Smooth muscle cell (in vitro differentiated cells): Measurements from ENCODE around the gene SMIM1. TPM values are rescaled to one million over a fixed set of nuclear protein-coding genes. Genes with fewer than 3 reads are reported as not detected.

ENCODE experiments used
- DNase-seq: peaks from one replicate; lab custom pipeline; 2025; ENCODE audit not compliant: unreplicated experiment; lab: John Stamatoyannopoulos, UW
- H2AFZ ChIP-seq: fragments of 200-600 bp; sonication (generic); 2 replicates; pipeline ENCODE4 v1.6.0; 2016; ENCODE audit warnings: antibody characterized with exemption, low read depth, mild to moderate bottlenecking
- H3F3A ChIP-seq: fragments of 200-600 bp; sonication (generic); 2 replicates; pipeline ENCODE4 v1.6.0; 2017; ENCODE audit warnings: antibody characterized with exemption, low read depth
- H3K27ac ChIP-seq: fragments of 200-600 bp; sonication (generic); 2 replicates; pipeline ENCODE4 v1.5.1; 2016; ENCODE audit warnings: low read depth, mild to moderate bottlenecking
- H3K27me3 ChIP-seq: fragments of 200-600 bp; sonication (generic); 2 replicates; pipeline ENCODE4 v1.6.1; 2016; ENCODE audit warnings: low read depth, mild to moderate bottlenecking
- H3K36me3 ChIP-seq: fragments of 200-600 bp; sonication (generic); 2 replicates; pipeline ENCODE4 v1.5.1; 2016; ENCODE audit warnings: low read depth
- H3K4me1 ChIP-seq: fragments of 200-600 bp; sonication (generic); 2 replicates; pipeline ENCODE4 v1.5.1; 2016; ENCODE audit warnings: low read depth
- H3K4me2 ChIP-seq: fragments of 200-600 bp; sonication (generic); 2 replicates; pipeline ENCODE4 v1.6.0; 2016; ENCODE audit warnings: mild to moderate bottlenecking
- H3K4me3 ChIP-seq: fragments of 200-600 bp; sonication (generic); 2 replicates; pipeline ENCODE4 v1.5.1; 2016; ENCODE audit warnings: mild to moderate bottlenecking
- H3K79me2 ChIP-seq: fragments of 200-600 bp; sonication (generic); 2 replicates; pipeline ENCODE4 v1.6.0; 2016; ENCODE audit warnings: low read depth, mild to moderate bottlenecking
- H3K9ac ChIP-seq: fragments of 200-600 bp; sonication (generic); 2 replicates; pipeline ENCODE4 v1.6.0; 2016; ENCODE audit warnings: low read depth
- H3K9me3 ChIP-seq: fragments of 200-600 bp; sonication (generic); replicated peaks from 2 replicates; pipeline ENCODE4 v1.5.1; 2016; ENCODE audit warnings: low read depth
- H4K20me1 ChIP-seq: fragments of 200-600 bp; sonication (generic); 2 replicates; pipeline ENCODE4 v1.6.0; 2016; ENCODE audit warnings: low read depth
- WGBS: methylation state at CpG from one replicate; pipeline ENCODE4 v1.1.7; 2016; ENCODE audit warnings: low lambda C conversion rate; 5-methylcytosine and 5-hydroxymethylcytosine counted together
- polyA plus RNA-seq: library from polyadenylated mRNA; unstranded; fragments of >200 nt; fragmentation: Nextera tagmentation; extraction: Ambion mirVana; gene quantifications from 2 replicates; pipeline ENCODE4 v1.2.1, GENCODE V29; 2016
- total RNA-seq: library from RNA; depleted of rRNA; stranded (reverse); fragments of >200 nt; gene quantifications from 2 replicates; pipeline ENCODE4 v1.2.3, GENCODE V29; 2014
- TF ChIP-seq, protein P1 (sequence below): fragments of 200-600 bp; sonication (generic); IDR thresholded peaks from 2 replicates; pipeline ENCODE4 v1.5.1; 2017; ENCODE audit warnings: borderline replicate concordance, mild to moderate bottlenecking, antibody characterized with exemption; ENCODE audit not compliant: insufficient read depth, poor library complexity, severe bottlenecking

The SMIM1 gene
- total and polyA plus RNA-seq, 2 experiments from 2014 or later = 1.3 to 14.9 TPM

DNA sequence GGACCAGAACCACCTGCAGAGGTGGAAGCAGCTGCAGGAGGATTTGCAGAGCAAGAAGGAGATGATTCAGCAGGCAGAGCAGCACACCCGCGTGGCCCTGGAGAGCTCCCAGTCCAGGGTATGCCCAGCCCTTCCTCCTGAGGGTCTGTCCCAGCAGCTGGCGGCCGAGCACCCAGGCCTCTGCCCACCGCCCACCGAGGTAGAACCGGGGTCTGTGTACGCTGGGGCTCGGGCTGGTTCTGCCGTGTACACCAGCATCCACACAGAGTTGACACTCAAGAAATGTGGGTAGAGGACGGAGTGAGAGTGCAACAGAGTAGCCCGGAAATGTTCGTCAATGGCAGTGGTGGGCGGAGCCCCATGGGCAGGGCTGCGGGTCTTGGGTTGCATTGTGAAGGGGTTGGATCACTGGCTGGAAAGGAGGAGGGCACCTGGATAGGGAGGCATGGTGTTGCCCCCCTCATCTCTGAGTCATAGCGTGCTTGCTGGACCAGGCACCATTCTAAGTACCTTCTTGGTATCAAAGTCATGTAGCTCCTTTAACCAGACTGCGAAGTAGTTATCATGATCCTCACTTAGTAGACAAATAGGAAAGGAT is 5.1 kb upstream of the SMIM1 start:
- no peak overlapping the region for H3K9ac ChIP-seq
- H3K4me2 ChIP-seq = no peak overlapping the region
- no peaks in the 10 kb centered on the region for H3K79me2 ChIP-seq
- no peaks in the 10 kb centered on the region for H3F3A ChIP-seq
- H2AFZ ChIP-seq = no peak overlapping the region
- no peaks in the 10 kb centered on the region for H4K20me1 ChIP-seq
- no peak overlapping the region for H3K4me3 ChIP-seq
- WGBS = 88% methylated on average over 17 of the region's 17 CpGs
- no peaks in the 10 kb centered on the region for H3K27me3 ChIP-seq
- no peaks in the 10 kb centered on the region for H3K9me3 ChIP-seq
- TF ChIP-seq, protein P1, sequence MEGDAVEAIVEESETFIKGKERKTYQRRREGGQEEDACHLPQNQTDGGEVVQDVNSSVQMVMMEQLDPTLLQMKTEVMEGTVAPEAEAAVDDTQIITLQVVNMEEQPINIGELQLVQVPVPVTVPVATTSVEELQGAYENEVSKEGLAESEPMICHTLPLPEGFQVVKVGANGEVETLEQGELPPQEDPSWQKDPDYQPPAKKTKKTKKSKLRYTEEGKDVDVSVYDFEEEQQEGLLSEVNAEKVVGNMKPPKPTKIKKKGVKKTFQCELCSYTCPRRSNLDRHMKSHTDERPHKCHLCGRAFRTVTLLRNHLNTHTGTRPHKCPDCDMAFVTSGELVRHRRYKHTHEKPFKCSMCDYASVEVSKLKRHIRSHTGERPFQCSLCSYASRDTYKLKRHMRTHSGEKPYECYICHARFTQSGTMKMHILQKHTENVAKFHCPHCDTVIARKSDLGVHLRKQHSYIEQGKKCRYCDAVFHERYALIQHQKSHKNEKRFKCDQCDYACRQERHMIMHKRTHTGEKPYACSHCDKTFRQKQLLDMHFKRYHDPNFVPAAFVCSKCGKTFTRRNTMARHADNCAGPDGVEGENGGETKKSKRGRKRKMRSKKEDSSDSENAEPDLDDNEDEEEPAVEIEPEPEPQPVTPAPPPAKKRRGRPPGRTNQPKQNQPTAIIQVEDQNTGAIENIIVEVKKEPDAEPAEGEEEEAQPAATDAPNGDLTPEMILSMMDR = no peak
- DNase-seq = no peak
- H3K36me3 ChIP-seq = no peaks in the 10 kb centered on the region
- H3K27ac ChIP-seq = no peak overlapping the region
- H3K4me1 ChIP-seq = peaks cover 2% of the 10 kb centered on the region

DNA sequence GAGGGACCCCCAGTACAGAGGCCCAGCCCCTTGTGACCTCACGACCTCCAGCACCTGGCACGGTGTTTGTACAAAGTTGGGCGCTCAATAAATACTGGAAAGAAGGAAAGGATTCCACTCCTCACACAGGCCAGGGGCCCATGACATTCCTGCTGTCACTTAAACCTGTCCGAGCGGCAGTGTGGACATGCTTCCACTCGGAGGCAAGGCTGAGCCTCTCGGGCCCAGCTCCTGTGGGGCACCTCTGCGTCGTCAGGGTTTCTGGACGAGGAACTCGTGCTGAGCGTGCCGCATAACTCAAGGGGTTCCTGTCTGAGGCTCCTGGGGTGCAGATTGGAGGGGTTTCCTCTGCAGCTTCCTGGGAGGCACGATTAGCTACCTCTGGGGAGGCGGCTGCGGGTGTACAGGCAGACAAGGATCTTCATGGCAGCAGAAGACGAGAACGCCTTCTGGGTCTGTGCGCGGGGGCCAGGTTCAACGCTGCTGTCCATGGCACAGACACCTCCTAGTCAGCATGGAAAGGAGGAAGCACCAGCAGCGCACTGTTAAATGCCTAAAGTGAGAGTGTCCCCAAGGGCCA is 3.6 kb upstream of the SMIM1 start:
- no peak overlapping the region for H3K4me3 ChIP-seq
- H3K4me1 ChIP-seq = peaks cover 2% of the 10 kb centered on the region
- TF ChIP-seq, protein P1 = no peak
- no peak overlapping the region for H2AFZ ChIP-seq
- no peak overlapping the region for H3K9ac ChIP-seq
- no peak overlapping the region for H3K4me2 ChIP-seq
- no peaks in the 10 kb centered on the region for H3K9me3 ChIP-seq
- 95% methylated on average over 22 of the region's 22 CpGs for WGBS
- no peak overlapping the region for H3K27ac ChIP-seq
- peaks cover 3% of the 10 kb centered on the region for H3F3A ChIP-seq
- DNase-seq = no peak
- no peaks in the 10 kb centered on the region for H3K79me2 ChIP-seq
- H3K27me3 ChIP-seq = no peaks in the 10 kb centered on the region
- no peaks in the 10 kb centered on the region for H4K20me1 ChIP-seq
- H3K36me3 ChIP-seq = no peaks in the 10 kb centered on the region

DNA sequence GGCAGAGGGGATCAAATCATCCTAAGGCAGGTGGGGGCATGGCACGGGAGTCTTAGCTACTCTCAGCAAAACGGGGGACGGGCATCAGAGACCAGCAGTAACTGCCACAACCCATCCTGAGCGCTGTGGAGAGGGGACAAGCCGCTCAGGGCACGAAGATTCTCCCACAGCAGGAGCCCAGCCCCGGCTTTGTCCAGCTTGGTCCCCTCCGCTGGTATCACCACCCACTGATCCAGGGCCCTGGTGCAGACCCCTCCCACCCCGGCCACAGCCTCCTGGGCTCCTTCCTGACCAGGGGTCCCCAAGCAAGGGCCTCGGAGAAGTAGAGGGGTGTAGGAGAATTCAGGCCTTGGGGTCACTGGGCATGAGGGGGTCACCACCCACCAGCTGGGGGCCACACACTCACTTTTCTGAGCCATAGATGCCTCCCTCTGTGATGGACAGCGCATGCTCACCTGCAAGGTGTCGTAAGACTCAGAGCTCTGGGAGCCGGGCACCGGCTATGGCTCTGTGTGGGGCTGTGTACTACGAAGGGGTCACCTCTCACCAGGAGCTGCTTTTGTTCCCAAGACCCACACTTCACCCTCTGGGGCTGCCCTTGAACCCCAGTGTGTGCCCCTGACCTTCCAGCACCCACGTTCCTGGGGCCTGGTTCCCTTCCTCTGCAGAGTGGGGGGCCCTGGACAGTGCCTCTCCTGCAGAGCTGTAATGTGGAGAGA is 2.3 kb upstream of the SMIM1 start:
- Histone ChIP-seq H3K36me3 (no peaks in the 10 kb centered on the region), H3K4me1 (peaks cover 8% of the 10 kb centered on the region), H3K27ac (no peak overlapping the region), H3K79me2 (no peaks in the 10 kb centered on the region), H3K4me3 (no peak overlapping the region), H3F3A (peaks cover 3% of the 10 kb centered on the region), H3K9ac (no peak overlapping the region), H4K20me1 (no peaks in the 10 kb centered on the region), H3K4me2 (no peak overlapping the region), H2AFZ (no peak overlapping the region), H3K9me3 (no peaks in the 10 kb centered on the region), H3K27me3 (no peaks in the 10 kb centered on the region)
- DNase-seq = no peak
- TF ChIP-seq, protein P1 = no peak
- 91% methylated on average over 16 of the region's 16 CpGs for WGBS
